NCI-H446 treated with DMSO at 0.1 percent for 48 hours (cell line): ENCODE measurements around the gene CD1B.
"Not testable (repeated sequence)": the region's sequence is repeated elsewhere in the genome, so short reads cannot be mapped to it uniquely, and the experiment has no call there.

Experiments used
- DNase-seq: peaks from one replicate; lab custom pipeline; 2025; lab: John Stamatoyannopoulos, UW

CD1B gene

DNA sequence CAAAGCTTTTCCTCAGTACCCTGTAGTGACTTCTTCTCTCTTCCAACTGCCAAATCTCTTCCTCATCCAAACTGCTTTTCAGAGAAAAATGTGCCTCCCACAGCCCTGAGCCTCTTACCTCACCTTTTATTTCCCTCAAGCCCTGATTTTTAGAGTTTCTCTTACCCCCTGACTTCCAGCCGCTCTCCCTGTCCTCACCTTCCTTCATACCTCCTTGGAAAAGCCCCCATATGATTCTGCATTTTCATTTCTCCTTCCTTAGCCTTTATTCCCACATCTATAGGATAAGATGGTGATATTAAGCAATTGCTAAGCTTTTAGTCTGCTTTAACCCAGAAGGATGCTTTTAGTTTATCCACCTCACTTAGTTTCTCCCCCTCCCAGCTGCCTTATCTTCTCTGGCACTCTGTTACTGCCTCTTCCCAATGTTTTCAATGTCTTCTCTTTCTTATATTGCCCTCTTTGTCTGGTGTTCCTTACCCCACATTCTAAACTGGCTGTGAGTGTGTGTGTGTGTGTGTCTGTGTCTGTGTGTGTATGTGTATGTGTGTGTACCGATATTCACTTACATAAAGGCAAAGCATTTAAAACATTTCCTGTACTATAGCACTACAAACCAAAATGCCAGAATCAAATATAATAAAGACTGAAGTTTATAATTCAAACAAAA lies at the start of gene CD1B:
TSS of gene CD1B (minus strand) at position 51 of the 670 bp plus-strand sequence. CDS start 108 bp downstream, outside the sequence.
- DNase-seq, result no peak

DNA sequence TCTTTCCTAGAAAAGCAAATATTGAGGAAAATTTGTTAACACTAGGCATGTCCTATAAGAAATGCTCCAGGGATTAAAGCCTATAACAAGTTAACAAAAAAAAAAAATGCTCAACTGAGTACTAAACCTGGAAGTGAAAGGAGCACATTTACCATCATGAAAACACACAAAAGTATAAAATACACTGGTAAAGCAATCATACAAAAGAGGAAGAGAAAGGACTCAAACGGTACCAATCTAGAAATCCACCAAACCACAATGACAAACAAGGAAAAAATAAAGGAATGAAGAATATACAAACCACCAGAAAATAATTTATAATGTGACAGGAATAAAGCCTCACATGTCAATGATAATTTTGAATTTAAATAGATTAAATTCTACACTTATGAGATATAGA lies 43.5 kb upstream of the CD1B start:
- no peak for DNase-seq

DNA sequence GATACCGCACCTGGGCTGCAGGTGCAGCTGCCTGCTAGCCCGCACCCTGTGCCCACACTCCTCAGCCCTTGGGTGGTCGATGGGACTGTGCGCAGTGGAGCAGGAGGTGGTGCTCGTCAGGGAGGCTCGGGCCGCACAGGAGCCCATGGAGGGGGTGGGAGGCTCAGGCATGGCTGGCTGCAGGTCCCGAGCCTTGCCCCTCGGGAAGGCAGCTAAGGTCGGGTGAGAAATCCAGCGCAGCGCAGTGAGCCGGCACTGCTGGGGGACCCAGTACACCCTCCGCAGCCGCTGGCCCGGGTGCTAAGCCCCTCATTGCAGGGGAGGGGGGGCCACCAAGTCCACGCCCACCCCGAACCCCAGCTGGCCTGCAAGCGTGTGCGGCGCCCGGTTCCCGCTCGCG lies 42.8 kb upstream of the CD1B start:
- DNase-seq, result not testable (repeated sequence)

- no peak for DNase-seq
Measured at GRCh38 chr1:158371188-158371953, 40.0 kb upstream of the CD1B start.

DNA sequence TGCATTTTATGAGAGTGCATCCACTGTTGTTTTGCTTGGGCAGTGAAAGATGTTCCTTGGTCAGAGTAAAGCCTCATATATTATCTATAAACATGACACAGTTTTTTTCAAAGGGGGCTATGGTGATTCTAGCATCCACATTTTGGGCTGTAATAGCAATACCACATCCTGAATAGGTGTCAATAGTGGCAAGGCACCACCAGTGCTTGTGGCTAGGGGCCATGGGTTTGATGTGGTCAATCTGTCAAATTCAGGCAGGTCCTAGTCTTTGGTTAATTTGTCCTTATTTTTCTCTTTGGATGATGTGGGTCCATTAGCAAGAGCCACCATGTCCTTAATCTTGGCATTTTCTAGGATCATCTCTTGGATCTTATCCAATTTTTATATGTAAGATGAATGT lies 35.5 kb upstream of the CD1B start:
- no peak for DNase-seq

DNA sequence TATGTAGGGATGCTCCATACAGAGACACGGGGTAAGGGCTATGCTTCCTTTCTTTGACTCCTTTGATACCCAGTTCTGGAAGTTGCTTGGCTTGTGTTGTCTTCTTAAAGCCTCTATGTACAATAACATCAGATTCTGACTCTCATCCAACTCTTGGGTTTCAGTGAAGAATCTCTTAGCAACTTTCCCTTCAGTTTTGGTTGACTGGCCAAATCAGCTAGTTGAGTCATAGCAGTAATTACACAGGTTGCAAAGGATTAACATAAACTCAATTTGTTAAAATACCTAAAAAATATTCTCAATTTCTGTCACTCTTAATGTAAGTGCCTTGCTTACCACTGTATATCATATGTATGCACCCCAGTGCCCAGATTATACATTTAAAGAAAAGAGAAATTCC lies 31.6 kb upstream of the CD1B start:
- no peak for DNase-seq

- DNase-seq, result no peak
Measured at GRCh38 chr1:158362482-158362881, 31.2 kb upstream of the CD1B start.

DNA sequence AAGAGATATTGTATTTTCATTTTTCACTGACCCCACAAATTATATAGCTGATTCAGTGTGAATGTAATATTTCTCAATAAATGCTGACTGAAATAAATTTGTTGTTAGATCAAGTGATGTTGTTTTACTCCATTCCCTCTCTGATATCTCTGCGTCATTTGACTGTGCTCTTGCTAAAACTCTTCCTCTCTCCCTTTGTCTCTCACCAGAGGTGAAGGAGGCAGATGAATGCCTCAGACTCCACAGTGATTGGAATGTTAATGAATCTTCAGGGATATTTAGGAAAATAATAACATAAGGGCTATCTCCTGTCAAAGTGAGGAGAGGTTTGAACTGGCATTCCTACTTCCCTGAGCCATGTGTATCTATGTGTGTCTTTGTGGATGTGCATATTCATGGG lies 26.1 kb upstream of the CD1B start:
- no peak for DNase-seq

- DNase-seq, result no peak
Measured at GRCh38 chr1:158356616-158357015, 25.3 kb upstream of the CD1B start.

DNA sequence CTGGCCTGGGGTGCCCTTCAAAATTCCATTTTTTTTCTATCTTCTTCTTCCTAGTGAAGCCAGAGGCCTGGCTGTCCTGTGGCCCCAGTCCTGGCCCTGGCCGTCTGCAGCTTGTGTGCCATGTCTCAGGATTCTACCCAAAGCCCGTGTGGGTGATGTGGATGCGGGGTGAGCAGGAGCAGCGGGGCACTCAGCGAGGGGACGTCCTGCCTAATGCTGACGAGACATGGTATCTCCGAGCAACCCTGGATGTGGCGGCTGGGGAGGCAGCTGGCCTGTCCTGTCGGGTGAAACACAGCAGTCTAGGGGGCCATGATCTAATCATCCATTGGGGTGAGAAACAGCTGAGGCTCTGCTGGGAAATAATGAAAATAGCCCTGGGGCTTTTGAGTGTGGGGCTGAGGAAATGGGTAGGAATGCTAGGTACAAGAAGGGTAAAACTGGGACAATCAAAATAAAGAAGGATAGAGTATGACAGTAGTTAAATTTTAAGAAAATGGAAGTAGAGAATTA lies 24.5 kb upstream of the CD1B start:
- DNase-seq, result no peak

DNA sequence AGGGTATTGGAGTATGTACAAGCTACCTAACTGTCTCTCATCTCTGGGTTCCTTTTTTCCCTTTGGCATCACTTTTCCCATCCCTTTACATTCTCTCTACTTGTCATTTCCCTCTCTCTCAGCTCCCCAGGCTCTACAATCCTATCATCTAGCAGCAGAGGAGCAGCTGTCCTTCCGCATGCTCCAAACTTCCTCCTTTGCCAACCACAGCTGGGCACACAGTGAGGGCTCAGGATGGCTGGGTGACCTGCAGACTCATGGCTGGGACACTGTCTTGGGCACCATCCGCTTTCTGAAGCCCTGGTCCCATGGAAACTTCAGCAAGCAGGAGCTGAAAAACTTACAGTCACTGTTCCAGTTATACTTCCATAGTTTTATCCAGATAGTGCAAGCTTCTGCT lies 22.9 kb upstream of the CD1B start:
- no peak for DNase-seq

- no peak for DNase-seq
Measured at GRCh38 chr1:158353303-158354075, 22.2 kb upstream of the CD1B start, which contains the start of gene CD1E. TSS of gene CD1E (plus strand) at chr1:158353894. CDS start at chr1:158353989, 95 bp downstream.

DNA sequence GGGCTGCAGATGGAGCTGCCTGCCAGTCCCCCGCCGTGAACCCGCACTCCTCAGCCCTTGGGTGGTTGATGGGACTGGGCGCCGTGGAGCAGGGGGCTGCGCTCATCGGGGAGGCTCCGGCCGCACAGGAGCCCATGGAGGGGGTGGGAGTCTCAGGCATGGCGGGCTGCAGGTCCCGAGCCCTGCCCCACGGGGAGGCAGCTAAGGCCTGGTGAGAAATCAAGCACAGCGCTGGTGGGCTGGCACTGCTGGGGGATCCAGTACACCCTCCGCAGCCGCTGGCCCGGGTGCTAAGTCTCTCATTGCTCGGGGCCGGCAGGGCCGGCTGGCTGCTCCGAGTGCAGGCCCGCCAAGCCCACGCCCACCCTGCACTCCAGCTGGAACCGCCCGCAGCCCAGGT lies 17.6 kb upstream of the CD1B start:
- not testable (repeated sequence) for DNase-seq

DNA sequence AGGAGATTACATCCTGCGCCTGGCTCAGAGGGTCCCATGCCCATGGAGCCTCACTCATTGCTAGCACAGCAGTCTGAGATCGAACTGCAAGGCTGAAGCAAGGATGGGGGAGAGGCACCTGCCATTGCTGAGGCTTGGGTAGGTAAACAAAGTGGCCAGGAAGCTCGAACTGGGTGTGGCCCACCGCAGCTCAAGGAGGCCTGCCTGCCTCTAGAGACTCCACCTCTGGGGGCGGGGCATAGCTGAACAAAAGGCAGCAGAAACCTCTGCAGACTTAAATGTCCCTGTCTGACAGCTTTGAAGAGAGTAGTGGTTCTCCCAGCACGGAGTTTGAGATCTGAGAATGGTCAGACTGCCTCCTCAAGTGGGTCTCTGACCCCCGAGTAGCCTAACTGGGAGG lies 5.1 kb upstream of the CD1B start:
- DNase-seq, result not testable (repeated sequence)

DNA sequence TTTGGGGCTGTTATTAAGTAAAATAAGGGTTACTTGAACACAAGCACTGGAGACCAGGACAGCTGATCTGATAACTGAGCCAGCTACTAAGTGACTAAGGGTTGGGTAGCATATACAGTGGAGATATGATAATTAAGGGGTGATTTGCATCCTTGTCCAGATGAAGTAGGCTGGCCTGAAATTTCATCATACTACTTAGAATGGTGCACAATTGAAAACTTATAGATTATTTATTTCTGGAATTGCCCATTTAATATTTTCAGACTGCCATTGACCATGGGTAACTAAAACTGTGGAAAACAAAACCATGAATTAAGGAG lies 3.8 kb upstream of the CD1B start:
- DNase-seq, result no peak

GRCh38 chr1:158334526-158335212 lies 3.3 kb upstream of the CD1B start:
- no peak for DNase-seq

DNA sequence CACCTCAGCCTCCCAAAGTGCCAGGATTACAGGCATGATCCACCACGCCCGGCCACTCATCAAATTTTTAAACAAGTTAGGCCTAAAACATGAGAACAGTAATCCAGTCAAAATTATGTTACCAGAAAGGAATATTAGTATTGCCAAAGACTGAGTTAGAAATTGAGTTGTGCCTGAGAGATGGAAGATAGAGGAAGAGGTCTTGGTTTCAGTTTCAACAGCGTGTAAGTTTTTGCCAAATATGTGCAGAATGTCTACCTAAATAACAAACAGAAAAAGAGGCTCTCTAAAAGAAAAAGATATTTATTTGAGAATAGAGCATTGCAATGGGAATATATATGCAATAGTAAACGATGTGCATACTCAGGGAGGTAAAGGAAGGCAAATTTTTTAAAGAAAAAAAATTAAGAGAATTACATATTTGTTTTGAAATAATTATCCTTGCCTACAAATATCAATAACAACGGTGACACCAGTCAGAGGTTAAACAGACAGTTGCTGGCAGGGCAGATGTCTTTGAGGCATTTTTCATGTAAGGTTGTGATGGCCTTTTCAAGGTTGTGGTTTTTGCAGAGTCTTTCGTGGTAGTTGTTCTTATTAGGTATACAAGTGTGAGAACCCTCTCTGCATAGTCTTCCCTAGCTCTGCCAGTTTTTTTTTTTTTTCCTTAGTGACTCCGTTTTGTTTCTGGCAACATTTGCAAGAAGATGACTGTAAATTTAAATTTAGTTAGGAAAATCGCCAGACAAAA lies 2.2 kb upstream of the CD1B start:
- no peak for DNase-seq

- no peak for DNase-seq
Measured at GRCh38 chr1:158331106-158331425, 265 bp downstream of the CD1B start.

DNA sequence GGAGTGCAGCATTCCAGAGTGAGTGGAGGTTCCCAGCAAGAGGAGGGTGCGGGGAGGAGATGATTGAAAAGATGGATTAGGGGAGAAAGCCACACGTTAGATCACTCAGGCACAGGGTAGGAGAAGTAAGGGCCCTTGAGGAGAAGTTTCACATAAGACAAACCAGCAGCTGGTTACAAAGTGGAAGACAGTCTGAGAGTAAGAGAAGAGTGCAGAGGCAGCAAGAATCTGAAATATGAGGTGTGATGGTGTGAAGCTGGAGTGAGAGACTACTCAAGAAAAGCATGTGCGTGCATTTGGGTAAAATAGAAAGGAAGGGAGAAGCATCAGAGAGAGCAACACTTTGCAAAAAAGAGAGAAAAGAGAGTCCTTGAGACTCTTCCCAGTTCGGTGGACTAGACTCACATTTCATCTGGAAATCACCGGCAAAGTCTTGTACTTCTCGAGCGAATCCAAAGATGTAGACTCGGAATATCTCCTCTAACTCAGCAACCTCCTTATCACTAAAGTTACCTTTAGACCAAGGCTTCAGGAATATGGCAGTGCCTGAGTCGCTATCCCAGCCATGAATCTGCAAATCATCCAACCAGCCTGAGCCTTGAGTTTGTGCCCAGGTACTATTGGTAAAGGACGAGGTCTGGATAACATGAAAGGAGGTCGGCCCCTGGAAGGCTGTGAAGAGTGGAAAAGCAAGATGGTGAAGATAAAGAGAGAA lies 783 bp downstream of the CD1B start:
- DNase-seq, result no peak

- no peak for DNase-seq
Measured at GRCh38 chr1:158329733-158330132, 1.6 kb downstream of the CD1B start.

GRCh38 chr1:158329300-158329699 lies 2.0 kb downstream of the CD1B start:
- no peak for DNase-seq
